Loucy (cell line): ENCODE measurements around the gene JAG2.

Source experiments
- H2AFZ ChIP-seq: fragments of 200-600 bp; sonication (generic); 2 replicates; pipeline ENCODE4 v1.6.0; 2016; ENCODE audit warnings: antibody characterized with exemption, mild to moderate bottlenecking, low read length, moderate library complexity
- H3F3A ChIP-seq: fragments of 200-600 bp; 2 replicates; pipeline ENCODE4 v1.6.0; 2016; ENCODE audit warnings: antibody characterized with exemption, low read depth, mild to moderate bottlenecking
- H3K27me3 ChIP-seq: fragments of 200-600 bp; sonication (generic); 2 replicates; pipeline ENCODE4 v1.6.1; 2014; ENCODE audit warnings: low read length, mild to moderate bottlenecking; ENCODE audit not compliant: insufficient read depth, poor library complexity, severe bottlenecking
- H3K36me3 ChIP-seq: fragments of 200-600 bp; sonication (generic); 2 replicates; pipeline ENCODE4 v1.6.1; 2016; ENCODE audit warnings: low read length; ENCODE audit not compliant: insufficient read depth
- H3K4me1 ChIP-seq: fragments of 200-600 bp; sonication (generic); 2 replicates; pipeline ENCODE4 v1.5.1; 2014; ENCODE audit warnings: low read length, mild to moderate bottlenecking; ENCODE audit not compliant: insufficient read depth, poor library complexity, severe bottlenecking
- H3K4me2 ChIP-seq: fragments of 200-600 bp; sonication (generic); 2 replicates; pipeline ENCODE4 v1.6.0; 2014; ENCODE audit warnings: antibody characterized with exemption, low read length, low read depth, mild to moderate bottlenecking; ENCODE audit not compliant: poor library complexity, severe bottlenecking
- H3K4me3 ChIP-seq: fragments of 200-600 bp; sonication (generic); 2 replicates; pipeline ENCODE4 v1.5.1; 2014; ENCODE audit warnings: low read length, mild to moderate bottlenecking, mixed read lengths; ENCODE audit not compliant: poor library complexity, severe bottlenecking
- H3K79me2 ChIP-seq: fragments of 200-600 bp; sonication (generic); 2 replicates; pipeline ENCODE4 v1.6.1; 2014; ENCODE audit warnings: low read length; ENCODE audit not compliant: insufficient read depth
- H3K9ac ChIP-seq: fragments of 200-600 bp; sonication (generic); 2 replicates; pipeline ENCODE4 v1.6.0; 2014; ENCODE audit warnings: mild to moderate bottlenecking, low read depth, low read length, moderate library complexity; ENCODE audit not compliant: poor library complexity, severe bottlenecking
- H3K9me2 ChIP-seq: fragments of 200-600 bp; sonication (generic); replicated peaks from 2 replicates; pipeline ENCODE4 v1.6.1; 2016; ENCODE audit warnings: low read depth, low read length, mixed read lengths
- H3K9me3 ChIP-seq: fragments of 200-600 bp; sonication (generic); 2 replicates; pipeline ENCODE4 v1.6.1; 2014; ENCODE audit warnings: mild to moderate bottlenecking, antibody characterized with exemption, low read length, low read depth; ENCODE audit not compliant: insufficient read depth
- H4K20me1 ChIP-seq: fragments of 200-600 bp; sonication (generic); 2 replicates; pipeline ENCODE4 v1.6.0; 2014; ENCODE audit warnings: antibody characterized with exemption, low read length, mild to moderate bottlenecking; ENCODE audit not compliant: insufficient read depth, poor library complexity, severe bottlenecking
- EZH2phosphoT487 ChIP-seq: fragments of 200-600 bp; IDR thresholded peaks from 2 replicates; pipeline ENCODE4 v1.6.1; 2018; ENCODE audit warnings: antibody characterized with exemption, mild to moderate bottlenecking, moderate library complexity, borderline replicate concordance
- TF ChIP-seq, protein P1 (sequence below): fragments of 200-600 bp; sonication (generic); conservative IDR thresholded peaks from 2 replicates; pipeline ENCODE4 v1.5.1; 2014; ENCODE audit warnings: mild to moderate bottlenecking, antibody characterized with exemption, low read length

The JAG2 gene

DNA sequence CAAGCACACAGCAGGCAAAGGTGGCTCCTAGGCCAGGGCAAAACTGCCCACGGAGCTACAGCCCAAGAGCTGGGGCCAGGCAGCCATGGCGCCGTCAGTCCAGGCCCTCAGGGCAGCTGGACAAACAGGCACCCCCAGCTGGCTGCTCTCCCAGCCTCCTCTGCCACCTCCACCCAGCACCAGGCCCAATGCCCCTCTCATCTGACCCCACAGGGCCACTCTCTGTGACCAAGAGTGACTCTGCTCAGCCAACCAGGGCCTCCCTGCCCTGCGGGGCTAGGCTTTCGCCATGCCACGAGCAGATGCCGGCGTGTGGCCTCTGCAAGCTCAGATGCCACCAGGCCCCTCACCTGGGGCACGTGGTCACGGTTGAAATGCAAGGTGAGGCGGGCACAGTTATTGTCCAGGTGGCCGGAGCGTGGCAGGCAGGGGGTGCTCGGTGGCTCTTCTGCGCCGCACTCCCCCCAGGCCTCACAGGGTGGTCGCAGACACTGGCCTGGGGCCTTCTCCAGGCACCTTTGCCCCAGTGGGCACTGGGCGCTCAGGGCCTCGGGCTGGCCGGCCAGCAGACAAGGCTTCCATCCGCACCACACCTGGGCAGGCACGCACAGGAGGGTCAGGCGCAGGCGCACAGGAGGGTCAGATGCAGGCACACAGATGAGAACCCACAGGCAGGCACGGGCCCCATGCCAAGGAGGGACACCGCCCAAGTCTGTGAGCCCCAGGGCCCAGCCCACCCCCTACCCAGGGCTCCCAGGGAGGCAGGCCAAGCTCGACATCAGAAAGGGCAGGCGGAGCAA lies 23.0 kb downstream of the JAG2 start:
- Histone ChIP-seq H3K36me3 (no peaks in the 10 kb centered on the region), H3F3A (no peaks in the 10 kb centered on the region), H3K4me1 (no peaks in the 10 kb centered on the region), H4K20me1 (no peaks in the 10 kb centered on the region), H2AFZ (no peak overlapping the region), H3K79me2 (no peaks in the 10 kb centered on the region), H3K27me3 (no peaks in the 10 kb centered on the region), H3K9me2 (no peaks in the 10 kb centered on the region), H3K4me3 (no peak overlapping the region), H3K4me2 (no peak overlapping the region), H3K9me3 (no peaks in the 10 kb centered on the region), H3K9ac (no peak overlapping the region)
- TF ChIP-seq, protein P1, sequence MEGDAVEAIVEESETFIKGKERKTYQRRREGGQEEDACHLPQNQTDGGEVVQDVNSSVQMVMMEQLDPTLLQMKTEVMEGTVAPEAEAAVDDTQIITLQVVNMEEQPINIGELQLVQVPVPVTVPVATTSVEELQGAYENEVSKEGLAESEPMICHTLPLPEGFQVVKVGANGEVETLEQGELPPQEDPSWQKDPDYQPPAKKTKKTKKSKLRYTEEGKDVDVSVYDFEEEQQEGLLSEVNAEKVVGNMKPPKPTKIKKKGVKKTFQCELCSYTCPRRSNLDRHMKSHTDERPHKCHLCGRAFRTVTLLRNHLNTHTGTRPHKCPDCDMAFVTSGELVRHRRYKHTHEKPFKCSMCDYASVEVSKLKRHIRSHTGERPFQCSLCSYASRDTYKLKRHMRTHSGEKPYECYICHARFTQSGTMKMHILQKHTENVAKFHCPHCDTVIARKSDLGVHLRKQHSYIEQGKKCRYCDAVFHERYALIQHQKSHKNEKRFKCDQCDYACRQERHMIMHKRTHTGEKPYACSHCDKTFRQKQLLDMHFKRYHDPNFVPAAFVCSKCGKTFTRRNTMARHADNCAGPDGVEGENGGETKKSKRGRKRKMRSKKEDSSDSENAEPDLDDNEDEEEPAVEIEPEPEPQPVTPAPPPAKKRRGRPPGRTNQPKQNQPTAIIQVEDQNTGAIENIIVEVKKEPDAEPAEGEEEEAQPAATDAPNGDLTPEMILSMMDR: no peak
- no peak for TF ChIP-seq EZH2phosphoT487

GRCh38 chr14:105144666-105145380 lies 23.8 kb downstream of the JAG2 start:
- Histone ChIP-seq H2AFZ (no peak overlapping the region), H3K4me3 (no peak overlapping the region), H3F3A (no peaks in the 10 kb centered on the region), H4K20me1 (no peaks in the 10 kb centered on the region), H3K9ac (no peak overlapping the region), H3K9me2 (no peaks in the 10 kb centered on the region), H3K4me1 (no peaks in the 10 kb centered on the region), H3K79me2 (no peaks in the 10 kb centered on the region), H3K27me3 (no peaks in the 10 kb centered on the region), H3K36me3 (no peaks in the 10 kb centered on the region), H3K4me2 (no peak overlapping the region), H3K9me3 (peaks cover 3% of the 10 kb centered on the region; the same call in 1 of the 2 replicates)
- TF ChIP-seq, protein P1: no peak; the same call in 1 of the 2 replicates
- TF ChIP-seq EZH2phosphoT487: no peak

DNA sequence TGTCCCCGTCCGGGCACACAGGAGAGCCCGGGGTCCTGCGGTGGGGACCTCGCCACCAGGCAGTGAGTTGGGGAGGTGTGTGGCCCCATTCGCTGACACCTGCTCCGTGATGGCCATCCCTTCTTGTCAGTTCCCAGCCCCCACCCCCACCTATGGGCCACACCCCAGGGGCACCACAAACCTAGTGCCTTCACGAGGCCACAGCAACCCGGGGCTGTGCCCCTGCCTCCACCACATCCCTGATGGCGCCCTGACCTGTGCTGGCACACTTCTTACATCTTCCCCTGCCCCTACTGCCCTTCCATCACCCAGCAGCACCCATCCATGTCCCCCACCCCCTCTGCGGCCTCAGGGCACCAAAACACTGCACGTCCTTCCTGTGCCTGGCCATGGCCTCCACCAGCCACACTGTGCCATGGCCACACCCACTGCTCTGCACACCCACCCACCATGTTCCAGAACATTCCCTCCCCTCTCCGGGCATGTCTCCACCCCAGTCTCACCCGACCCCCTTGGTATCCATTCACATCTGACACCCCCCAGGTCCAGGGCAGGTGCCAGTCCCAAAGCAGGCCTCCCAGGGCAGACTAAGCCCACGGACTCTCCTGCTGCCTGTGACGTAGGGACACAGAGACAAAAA lies 24.4 kb downstream of the JAG2 start:
- Histone ChIP-seq H3K4me2 (no peak overlapping the region), H3K27me3 (no peaks in the 10 kb centered on the region), H3K4me1 (no peaks in the 10 kb centered on the region), H3K9ac (no peak overlapping the region), H3F3A (no peaks in the 10 kb centered on the region), H3K79me2 (no peaks in the 10 kb centered on the region), H3K9me2 (no peaks in the 10 kb centered on the region), H3K9me3 (peaks cover 8% of the 10 kb centered on the region; the same call in 1 of the 2 replicates), H4K20me1 (no peaks in the 10 kb centered on the region), H2AFZ (no peak overlapping the region), H3K36me3 (no peaks in the 10 kb centered on the region), H3K4me3 (no peak overlapping the region)
- TF ChIP-seq, protein P1: no peak
- TF ChIP-seq EZH2phosphoT487: no peak
